Vagina (tissue), 2 donors: ENCODE measurements around the gene IQGAP3.

Source experiments
- CTCF ChIP-seq, 3 experiments: fragments of 450-650 bp in 2 of 3; fragments of 200-600 bp in 1 of 3; sonication (generic) in 1 of 3; IDR thresholded peaks; one replicate each; pipeline ENCODE4 v1.5.1; 2017 to 2019; ENCODE audit warnings: antibody characterized with exemption in 3 of 3, mild to moderate bottlenecking in 2 of 3, moderate library complexity in 2 of 3
- POLR2A ChIP-seq, 2 donors: fragments of 450-650 bp; IDR thresholded peaks; one replicate each; pipeline ENCODE4 v1.6.1; 2017; ENCODE audit warnings: antibody characterized with exemption in 2 of 2, mild to moderate bottlenecking in 2 of 2, moderate library complexity in 2 of 2
- POLR2AphosphoS5 ChIP-seq, 2 donors: sonication (generic); formaldehyde crosslinking; IDR thresholded peaks; one replicate each; pipeline ENCODE4 v1.9.0; 2017; ENCODE audit warnings: antibody characterized with exemption in 2 of 2, mild to moderate bottlenecking in 2 of 2, low read depth in 1 of 2; ENCODE audit not compliant: insufficient read depth in 1 of 2

- TF ChIP-seq CTCF (IDR thresholded peaks at IDR 0.05) (no peak), POLR2A (IDR thresholded peaks at IDR 0.05) (no peak), POLR2AphosphoS5 (IDR thresholded peaks at IDR 0.05; ENCODE audit: insufficient read depth in 1 of 2, low read depth in 1 of 2) (no peak)
Measured at GRCh38 chr1:156509424-156510034, 62.8 kb downstream of the IQGAP3 start.
